A172 (cell line): ENCODE data around the gene RNF5. TPM values are rescaled to one million over a fixed set of nuclear protein-coding genes. Genes with fewer than 3 reads are reported as not detected.
"Not testable (repeated sequence)": the region's sequence is repeated elsewhere in the genome, so short reads cannot be mapped to it uniquely, and the experiment has no call there.

Experiments used
- DNase-seq: peaks from one replicate; pipeline ENCODE4 v3.0.0-alpha.2; 2015; ENCODE audit warnings: low spot score
- total RNA-seq: library from RNA; depleted of rRNA; stranded (reverse); fragments of >200 nt; shearing (Covaris generic); gene quantifications from 2 replicates; pipeline ENCODE4 v1.2.3, GENCODE V29; 2014

RNF5 gene
- total RNA-seq, 1 experiment from 2014 or later: 61.7 TPM

GRCh38 chr6:32189069-32189741 is 11.0 kb downstream of the RNF5 start:
- DNase-seq: no peak

GRCh38 chr6:32189742-32190053 is 11.5 kb downstream of the RNF5 start:
- DNase-seq: no peak

GRCh38 chr6:32190054-32190851 is 12.0 kb downstream of the RNF5 start, which contains the start of gene PBX2:
TSS of gene PBX2 (minus strand) at chr6:32190202. CDS start at chr6:32189915, 287 bp downstream.
- peak; percentile 88 for DNase-seq

DNA sequence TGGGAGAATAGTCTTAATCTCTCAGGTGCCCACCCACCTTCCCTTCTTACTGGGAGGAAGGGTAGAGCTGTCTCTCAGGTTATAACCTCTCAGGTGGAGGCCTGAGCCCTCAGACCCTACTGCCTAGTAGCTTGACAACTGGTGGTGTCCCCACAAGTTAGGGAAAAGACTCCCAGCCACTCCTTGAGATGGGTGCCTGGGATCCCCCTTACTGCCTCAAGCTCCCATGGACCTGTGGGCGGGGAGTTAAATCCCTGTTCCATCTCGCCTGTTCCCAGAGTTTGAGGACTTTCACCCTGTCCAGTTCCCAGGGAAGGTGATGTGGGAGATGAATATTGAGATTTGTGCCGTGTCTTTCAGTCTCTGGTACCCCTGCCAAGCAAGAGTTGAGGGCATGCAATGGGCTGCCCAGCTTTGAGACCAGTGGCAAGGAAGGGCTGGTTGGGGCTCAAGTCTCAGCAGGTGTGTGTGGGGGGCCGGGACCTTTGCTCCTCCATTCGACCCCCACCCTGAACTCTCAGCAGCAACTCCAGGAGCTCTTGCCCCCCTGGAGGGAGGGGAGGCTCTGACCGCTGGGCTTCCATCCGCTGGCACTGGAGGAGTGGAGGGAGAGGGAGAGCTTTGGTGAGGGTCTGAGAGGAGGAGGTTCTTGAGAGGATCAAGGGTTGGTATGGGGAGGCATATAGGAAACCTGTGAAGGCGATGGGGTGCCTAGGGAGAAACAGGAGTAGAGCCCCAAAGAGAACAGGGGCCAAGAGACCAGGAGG is 12.9 kb downstream of the RNF5 start:
- no peak for DNase-seq

- DNase-seq: no peak
Observed at GRCh38 chr6:32191696-32192607, 13.7 kb downstream of the RNF5 start.

- peak; percentile 32 for DNase-seq
Observed at GRCh38 chr6:32192608-32193039, 14.4 kb downstream of the RNF5 start, which contains the start of gene GPSM3. TSS of gene GPSM3 (minus strand) at chr6:32192643. CDS start at chr6:32192513, 130 bp downstream.

GRCh38 chr6:32193096-32193495 is 14.9 kb downstream of the RNF5 start:
- DNase-seq: not testable (repeated sequence)

DNA sequence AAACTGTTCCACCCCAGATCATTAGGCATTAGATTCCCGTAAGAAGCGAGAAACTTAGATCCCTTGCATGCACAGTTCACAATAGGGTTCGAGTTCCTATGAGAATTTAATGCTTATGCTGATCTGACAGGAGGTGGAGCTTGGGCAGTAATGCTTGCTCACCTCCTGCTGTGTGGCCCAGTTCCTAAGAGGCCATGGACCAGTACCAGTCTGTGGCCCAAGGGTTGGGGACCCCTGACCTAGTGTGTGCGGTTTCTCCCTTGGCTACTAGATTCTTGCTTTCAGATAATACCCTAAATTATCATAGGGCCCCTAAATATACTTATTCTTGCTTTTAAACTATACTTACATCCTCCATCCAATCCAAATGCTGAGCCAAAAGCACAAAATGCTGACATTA is 16.2 kb downstream of the RNF5 start:
- DNase-seq: no peak

DNA sequence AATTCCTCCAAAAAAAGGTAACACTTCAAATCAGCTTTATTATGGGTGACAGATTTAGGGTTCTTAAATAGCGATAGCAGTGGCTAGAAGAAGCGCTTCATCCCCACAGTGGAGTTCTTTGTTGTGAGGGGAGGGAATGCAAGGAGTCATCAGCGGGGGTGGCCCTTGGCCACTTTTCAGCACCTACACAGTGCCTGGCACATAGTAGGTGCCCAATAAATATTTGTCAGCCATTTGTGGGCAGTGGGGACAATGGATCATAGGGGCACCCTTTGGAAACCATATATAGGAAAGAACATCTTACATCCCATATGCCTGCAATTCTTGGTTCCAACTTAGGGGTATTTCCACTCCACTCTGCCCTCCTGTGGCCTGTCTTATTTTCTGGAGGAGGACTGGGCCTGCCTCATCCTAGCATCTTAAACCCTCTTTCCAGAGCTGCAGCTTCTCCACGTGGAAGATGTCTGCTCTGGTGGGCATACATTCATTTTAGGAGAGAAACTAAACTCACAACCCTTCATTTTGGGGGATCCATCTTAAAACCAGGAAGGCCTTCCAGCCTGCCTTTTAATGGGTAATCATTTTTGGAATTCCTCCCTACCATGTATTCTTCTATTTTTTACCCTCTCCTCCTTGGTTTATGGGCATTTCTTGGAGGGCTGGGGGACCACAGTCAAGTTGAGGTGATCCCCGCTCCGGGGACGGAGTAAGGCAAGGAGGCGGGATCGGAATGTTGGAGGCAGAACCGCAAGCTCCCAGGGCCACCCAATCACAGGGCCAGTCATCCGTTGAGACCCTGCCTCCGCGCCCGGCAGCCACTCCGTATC is 16.8 kb downstream of the RNF5 start:
- peak; percentile 59 for DNase-seq

DNA sequence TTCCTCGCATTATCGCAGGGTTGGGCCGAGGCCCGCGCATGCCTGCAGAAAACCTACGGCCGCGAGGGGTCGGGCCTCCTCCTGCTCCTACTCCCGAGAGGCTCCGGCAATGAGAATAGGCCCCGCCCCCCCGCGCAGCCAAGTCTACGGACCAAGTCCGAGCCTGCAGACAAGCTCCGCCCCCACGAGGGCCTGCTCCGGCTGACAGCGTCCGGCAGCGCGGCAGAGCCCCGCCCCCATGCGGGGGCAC is 17.4 kb downstream of the RNF5 start:
- peak; percentile 99 for DNase-seq

GRCh38 chr6:32195902-32196681 is 17.9 kb downstream of the RNF5 start:
- DNase-seq: peak; percentile 74

DNA sequence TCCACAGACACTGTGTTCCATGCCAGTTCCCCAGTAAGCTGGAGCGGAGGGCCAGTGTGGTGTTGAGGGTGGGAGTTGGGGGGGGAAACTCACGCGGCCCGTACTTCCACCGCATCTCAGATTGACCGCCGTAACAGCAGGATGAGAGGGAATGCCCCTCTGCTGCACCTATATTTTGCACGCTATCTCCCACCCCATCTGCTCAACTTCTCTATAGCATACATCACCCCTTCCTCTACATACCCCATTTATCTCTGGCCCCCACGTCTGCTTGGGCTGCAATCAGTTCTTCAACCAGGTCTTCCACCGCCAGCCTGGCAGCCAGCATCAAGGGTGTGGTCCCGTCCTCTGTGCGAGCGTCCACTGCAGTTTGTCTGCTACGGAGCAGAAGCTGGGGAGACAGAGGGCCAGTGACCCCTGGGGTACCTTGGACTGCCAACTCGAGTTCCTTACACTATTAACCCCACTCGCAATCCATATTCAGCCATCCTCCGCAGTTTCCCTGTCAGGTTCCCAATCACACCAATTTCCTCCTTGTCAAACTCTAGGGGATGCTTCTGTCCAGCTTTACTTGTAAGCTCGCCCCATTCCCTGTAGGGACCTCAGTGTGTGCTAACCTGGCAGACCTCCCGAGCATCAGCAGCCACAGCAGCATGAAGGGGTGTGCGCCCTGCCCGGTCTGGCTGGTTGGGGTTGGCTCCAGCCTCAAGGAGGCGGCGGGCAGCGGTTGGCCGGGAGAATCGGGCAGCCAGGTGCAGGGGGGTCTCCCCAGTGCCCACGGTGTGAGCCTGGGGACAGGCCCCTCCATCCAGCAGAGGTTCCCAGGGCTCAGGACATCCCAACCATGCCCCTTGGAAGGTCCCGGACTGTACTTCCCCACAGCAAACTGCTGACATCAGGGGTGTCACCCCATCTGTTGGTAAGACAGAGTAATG is 18.7 kb downstream of the RNF5 start:
- DNase-seq: no peak

DNA sequence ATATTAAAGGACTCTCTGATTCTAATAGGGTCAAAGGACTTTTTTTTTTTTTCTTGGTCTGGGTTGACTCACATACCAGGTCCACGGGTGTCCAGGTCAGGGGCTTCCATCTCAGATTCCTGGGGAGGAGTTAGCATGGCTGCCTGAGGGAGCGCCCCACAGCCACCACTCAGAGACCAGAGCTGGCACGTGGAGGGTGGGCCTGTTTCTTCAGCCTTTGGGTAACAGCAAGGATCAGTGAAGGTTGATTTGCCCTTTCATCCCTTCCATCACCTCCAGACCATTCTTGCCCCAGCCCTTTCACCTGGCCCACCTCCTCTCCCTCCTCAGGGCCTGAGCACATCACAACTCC is 20.1 kb downstream of the RNF5 start:
- no peak for DNase-seq

DNA sequence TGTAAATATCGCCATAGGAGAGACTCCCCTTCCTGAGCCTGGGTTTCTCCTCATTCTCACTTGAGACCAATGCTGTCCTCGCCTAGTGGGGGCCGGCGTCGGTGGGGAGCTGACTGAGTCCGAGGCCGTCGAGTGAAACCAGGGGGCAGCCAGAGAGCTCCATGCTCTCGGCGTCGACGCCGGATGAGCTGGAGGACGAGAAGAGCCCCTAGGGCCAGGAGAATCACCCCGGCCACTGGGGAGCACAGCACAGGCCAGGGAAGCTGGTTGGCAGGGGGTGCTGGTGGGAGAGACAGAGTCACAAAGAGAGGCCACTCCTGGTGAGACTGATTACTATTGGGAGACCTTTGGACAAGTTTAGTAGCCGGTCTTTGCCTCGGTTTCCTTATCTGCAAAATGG is 20.7 kb downstream of the RNF5 start:
- DNase-seq: no peak

GRCh38 chr6:32200711-32201475 is 22.7 kb downstream of the RNF5 start:
- DNase-seq: no peak

DNA sequence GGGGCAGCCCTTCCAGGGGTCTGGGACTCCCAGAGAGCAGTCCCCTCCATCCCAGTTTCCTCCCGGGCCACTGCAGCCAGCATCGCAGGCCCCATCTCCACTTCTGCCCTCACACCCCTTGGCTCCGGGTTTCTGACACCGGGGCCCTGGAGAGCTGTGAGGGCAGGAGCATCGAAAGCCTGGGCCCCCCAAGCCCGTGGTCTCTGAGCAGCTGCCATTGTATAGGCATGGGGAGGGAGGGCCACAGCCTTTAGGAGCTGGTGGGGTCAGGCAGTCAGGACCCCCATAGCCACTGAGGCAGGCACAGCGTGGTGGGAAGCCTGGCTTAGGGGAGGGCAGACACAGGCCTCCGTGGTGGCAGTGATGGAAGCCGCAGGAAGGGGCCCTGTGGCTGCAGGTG is 24.0 kb downstream of the RNF5 start:
- no peak for DNase-seq

GRCh38 chr6:32203426-32204267 is 25.4 kb downstream of the RNF5 start:
- no peak for DNase-seq
